Loucy (cell line): ENCODE data around the gene TMEM59L.

ENCODE experiments used
- CTCF ChIP-seq: fragments of 200-600 bp; sonication (generic); conservative IDR thresholded peaks from 2 replicates; pipeline ENCODE4 v1.5.1; 2014; ENCODE audit warnings: mild to moderate bottlenecking, antibody characterized with exemption, low read length
- EZH2phosphoT487 ChIP-seq: fragments of 200-600 bp; IDR thresholded peaks from 2 replicates; pipeline ENCODE4 v1.6.1; 2018; ENCODE audit warnings: antibody characterized with exemption, mild to moderate bottlenecking, moderate library complexity, borderline replicate concordance

- TF ChIP-seq CTCF (no peak), EZH2phosphoT487 (no peak)
Observed at GRCh38 chr19:18639706-18640243, 27.1 kb downstream of the TMEM59L start.
